GM19099 (cell line): ENCODE results near the gene CAMK2A.

ENCODE experiments used
- POLR2A ChIP-seq: IDR thresholded peaks from 3 replicates; pipeline ENCODE4 v1.6.1; 2011; ENCODE audit warnings: low read depth; ENCODE audit not compliant: insufficient read length; ENCODE audit errors: extremely low read depth

Gene CAMK2A

GRCh38 chr5:150309101-150309885 is 19.7 kb upstream of the CAMK2A start:
- TF ChIP-seq POLR2A = no peak

DNA sequence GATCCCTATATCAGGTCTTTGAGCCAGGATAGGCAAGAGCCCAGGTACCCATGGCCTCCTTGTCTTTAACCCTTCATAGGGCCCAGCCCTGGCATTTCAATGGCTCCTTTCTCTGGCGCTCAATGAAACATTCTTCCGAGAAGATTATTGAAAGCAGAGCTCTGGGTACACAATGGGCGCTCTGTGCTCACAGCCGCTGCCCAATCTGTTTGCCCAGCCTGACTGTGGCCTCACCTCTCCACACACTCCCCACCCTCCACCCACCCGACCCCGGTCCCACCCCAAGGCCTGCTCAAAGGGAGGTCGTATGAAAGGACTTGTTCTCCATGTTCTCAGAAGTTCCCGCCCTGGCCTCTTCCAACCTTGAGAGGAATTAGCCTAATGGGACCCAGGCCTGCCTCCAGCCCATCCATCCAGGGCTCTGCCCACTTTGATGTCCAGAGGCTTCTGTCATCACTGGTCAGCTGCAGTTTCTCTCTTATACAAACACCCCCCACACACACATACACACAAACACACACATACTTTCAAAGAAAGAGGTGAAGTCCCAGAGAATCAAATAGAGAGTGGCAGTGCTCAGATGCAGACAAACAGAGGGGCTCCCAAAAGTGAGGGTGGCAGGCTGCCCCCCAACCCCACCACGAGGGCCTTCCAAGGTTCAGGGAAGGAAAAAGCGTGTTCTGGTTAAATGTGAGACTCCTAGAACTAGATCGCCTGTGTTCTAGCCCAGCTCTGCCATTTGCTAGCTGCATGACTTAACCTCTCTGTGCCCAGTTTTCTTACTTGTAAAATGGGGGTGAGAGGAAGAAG is 18.2 kb upstream of the CAMK2A start:
- no peak for TF ChIP-seq POLR2A

GRCh38 chr5:150306775-150307174 is 17.2 kb upstream of the CAMK2A start:
- no peak for TF ChIP-seq POLR2A

DNA sequence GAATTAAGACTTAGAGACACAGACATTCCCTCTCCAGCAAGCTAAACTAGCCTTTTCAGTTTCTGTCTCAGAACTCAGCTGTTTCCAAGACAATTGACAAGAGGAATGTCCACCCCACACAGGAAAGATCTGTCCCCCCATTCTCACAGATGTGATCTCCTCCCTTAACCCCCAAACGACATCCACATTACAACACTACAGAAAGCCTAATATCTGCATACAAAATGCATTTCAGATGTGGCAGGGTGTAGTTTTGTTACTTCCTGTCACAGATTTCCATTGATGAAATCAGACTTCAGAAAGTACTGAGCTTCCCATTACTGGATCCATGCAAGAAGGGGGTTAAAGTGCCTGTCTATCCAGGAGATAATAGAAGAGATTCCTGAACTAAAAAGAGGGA is 16.0 kb upstream of the CAMK2A start:
- no peak for TF ChIP-seq POLR2A

DNA sequence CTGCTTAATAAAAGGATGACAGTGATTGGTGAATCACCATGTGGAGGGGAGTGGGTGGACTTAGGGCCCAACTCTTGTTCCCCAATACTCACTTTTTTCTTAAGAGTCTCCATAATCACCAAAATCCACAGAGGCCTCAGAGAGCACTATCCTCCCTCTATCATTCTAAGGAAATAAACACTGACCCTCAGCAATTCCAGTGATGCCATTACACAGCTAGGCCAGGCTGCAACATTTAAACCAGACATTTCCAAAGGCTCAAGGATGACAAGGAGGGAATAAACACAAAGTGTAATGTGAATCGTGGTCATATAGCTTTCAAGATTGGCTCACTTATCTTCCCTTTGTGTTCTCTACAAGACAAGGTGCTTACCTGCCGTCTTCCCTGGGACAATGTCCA is 15.5 kb upstream of the CAMK2A start:
- TF ChIP-seq POLR2A = no peak

GRCh38 chr5:150304481-150305081 is 15.0 kb upstream of the CAMK2A start:
- TF ChIP-seq POLR2A = no peak

DNA sequence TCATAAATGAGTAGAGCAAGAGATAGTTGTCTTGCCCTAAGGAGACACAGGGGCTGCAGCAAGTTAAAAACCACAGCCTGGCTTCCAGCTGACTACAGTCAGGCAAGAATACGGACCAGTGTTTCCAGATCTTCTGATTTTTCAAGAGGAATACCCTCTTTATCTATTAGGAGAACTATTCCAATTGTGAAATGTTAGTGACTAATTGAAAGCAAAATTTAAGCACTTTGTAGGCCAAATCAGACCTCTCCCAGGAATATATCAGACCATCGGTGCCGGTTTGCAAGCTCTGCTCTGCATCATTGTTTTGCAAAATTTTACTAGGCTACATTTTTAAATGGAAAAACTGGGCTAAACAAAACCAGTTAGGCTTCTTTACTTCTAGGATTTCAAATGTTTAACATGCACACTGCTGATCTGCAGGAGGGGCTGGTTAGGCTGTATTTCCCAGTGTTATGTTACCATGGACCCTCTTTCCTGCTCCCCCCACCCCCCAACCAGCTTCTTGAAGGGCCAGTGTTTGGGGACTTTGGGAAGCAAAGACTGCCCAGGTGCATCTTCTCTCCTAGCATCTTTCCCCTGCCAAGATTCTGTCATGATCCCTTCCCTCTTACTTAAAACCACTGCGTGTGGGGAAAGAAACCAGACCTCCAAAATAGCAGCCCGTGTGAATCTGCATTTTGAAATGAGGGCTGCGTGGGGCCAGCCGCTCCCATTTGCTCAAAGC is 14.2 kb upstream of the CAMK2A start:
- no peak for TF ChIP-seq POLR2A

DNA sequence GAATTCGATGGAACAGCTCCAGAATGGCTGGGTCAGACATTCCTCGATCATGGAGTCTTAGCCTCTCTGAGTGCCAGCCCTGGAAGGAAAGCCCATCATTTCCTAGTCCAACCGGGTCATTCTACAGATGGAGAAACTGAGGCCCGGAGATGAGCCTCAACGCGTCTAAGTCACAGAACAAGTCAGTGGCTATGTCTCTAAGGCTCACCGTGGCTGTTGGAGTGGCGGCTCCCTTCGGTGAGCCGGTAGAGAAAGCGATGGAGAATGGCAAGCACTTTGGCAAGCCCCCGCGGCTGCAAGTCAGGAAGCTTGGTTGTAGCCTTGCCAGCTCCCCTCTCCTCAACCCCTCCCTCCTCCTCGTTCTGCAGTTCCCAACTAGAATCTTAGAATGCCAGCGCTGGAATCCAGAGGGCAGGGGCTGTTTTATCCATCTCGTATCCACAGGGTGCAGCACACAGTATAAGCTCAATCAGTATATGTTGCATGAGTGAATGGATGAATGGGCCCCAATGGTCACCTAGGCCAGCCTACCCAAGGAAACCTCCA is 13.6 kb upstream of the CAMK2A start:
- TF ChIP-seq POLR2A = no peak

DNA sequence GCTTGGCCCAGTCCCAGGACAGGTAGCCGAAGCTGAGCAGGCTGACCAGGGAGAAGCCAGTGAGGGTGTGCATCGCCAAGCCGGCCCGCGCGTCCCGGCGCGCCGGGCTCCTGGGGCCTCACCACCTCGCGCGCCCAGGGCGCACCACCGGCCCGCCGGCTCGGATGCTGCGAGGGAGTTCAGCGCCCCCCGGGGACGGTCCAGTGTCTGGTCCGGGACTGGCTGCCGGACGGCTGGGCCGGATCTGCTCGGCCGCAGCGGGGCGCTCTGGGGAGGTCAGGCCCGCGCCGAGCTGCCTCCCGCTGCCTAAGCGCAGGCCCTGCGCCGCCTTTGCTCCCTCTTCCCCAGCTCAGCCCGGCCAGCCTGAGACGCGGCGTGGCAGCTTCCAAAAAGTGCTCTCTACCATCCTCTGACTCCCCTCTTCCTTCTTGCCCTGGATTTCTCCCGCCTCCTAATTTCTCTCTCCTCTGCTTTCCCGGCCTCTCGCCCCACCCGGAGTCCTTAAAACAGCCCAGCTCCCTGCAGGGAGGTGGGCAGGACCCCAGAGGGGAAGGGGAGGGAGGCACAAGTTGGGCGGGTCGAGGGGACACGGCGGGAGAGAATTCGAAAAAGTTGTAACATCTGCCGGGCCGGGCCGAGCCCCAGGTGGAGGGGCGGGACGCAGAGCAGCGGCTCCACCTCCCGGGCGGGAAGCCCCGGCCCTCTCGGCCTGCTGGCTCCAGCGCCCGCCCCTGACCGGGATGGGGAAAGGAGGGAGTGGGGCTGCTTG is 12.9 kb upstream of the CAMK2A start, which contains the start of gene ARSI:
TSS of gene ARSI (minus strand) at position 605 of the 769 bp plus-strand sequence. CDS start at position 73, 532 bp downstream.
- no peak for TF ChIP-seq POLR2A

GRCh38 chr5:150301901-150302300 is 12.3 kb upstream of the CAMK2A start:
- no peak for TF ChIP-seq POLR2A

DNA sequence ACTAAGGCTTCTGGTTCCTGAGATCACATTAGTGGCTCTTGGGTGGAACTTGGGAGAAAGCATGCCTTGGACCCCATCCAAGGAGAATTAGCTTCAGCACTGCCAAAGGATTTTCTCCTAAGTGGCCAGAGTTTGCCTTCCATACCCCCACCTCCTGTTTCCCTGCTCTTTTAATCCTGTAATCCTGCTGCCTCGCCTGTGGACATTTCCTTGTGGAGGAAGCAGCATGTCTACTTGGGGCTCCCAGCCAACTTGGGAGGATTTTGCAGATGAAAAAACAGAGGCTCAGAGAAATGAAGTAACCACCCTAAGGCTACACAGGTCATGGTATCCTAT is 11.6 kb upstream of the CAMK2A start:
- no peak for TF ChIP-seq POLR2A

DNA sequence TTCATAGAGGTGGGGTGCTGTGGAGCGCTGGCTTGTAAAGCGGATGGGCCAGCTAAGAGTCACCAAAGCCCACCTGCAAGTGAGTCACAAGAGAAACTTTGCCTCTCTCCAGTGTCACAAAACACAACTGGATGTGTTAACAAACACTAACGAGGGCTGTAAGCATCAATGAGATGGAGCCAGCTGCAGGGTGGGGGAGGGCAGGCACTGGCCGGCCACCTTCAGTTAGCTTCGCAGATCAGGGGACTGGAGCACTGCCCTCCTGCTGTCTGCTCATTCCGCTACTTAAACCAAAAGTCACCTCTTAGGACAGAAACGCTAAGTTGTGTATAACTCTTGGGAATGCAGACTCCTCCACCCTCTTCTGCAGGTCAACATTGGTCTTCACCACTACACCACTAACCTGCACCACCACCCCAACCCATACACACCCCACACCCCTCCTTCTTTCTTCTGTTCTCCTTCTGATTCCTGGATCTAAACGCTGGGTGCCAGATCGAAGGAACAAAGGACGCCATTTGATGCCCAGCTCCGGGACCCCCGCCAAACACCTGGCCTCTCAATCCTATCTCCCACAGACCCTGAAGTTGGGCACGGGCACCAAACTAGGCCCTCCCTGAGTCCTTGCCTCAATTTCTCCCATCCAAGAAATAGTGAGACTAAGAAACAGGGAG is 11.1 kb upstream of the CAMK2A start:
- no peak for TF ChIP-seq POLR2A

- no peak for TF ChIP-seq POLR2A
Observed at GRCh38 chr5:150299571-150300327, 10.2 kb upstream of the CAMK2A start.

GRCh38 chr5:150298701-150299451 is 9.3 kb upstream of the CAMK2A start:
- no peak for TF ChIP-seq POLR2A
